ENCODE data around the gene RBM33. TPM values are rescaled to one million over a fixed set of nuclear protein-coding genes. Genes with fewer than 3 reads are reported as not detected.

Gene RBM33
- total and polyA plus RNA-seq, 10 of the 15 experiments (the other 5 are each of a cell fraction or from before 2014, with no cell fraction given), result 4.7 to 67.2 (median 24.3) TPM

DNA sequence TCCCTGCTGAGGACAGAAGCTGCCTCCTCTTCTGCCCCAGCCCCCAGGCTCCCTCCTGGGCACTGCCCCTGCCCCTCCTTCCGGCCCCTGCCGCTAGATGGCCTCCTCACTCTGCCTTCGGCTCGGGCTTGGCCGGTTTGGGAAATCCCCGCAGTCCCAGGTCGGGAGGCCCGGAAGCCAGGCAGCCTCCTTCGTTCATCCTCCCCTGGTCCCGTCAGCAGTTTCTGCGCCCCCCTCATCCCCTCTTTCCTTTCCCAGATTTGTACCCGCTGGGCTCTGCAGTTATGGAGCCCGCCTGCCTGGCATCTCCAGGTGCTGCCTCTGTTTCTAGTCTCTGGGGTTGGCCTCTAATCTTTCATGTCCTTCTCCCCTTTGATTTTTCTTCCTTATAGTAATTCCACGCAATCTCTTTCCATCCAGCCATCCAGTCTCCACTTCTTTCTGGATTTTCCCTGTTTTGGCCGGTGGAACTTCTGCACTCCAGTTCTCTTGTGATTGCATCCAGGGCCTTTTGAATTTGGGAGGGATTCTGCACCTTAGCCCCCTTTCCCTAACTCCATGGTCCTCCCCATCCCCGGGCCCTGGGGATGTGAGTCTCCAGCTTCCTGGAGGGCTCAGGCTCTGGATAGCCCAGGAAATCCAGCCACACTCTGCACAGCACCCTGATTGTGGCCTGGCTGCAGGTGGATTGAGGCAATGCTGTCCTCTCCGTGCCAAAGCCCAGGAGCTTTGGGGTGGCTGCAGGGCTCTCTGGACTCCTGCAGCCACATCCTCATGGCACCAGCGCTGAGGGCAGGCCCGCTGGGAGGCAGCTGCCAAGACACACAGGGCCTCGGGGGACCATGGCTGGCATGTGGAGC lies 171.1 kb downstream of the RBM33 start:
- FAIRE-seq (no peak), ATAC-seq (peak; percentile 99), DNase-seq (ENCODE audit: low read depth, low spot score) (no peak)
- Histone ChIP-seq H3K79me2 (ENCODE audit: control insufficient read depth, insufficient read depth, low read length) (no peaks in the 10 kb centered on the region), H4K20me1 (ENCODE audit: control insufficient read depth, insufficient read depth) (no peaks in the 10 kb centered on the region), H3K9ac (ENCODE audit: control insufficient read depth, insufficient read depth, low read length) (no peak overlapping the region), H3K27me3 (replicated peaks in 1 of 2; ENCODE audit: control insufficient read depth in 2 of 2, insufficient read depth in 2 of 2, low read length in 1 of 2) (peaks cover 6 to 8% of the 10 kb centered on the region in 2 experiments), H3K4me2 (ENCODE audit: control insufficient read depth, insufficient read depth) (peak overlapping the region; percentile 11; the same call in 1 of the 2 replicates), H3K4me1 (ENCODE audit: control insufficient read depth, insufficient read depth, low read length) (no peaks in the 10 kb centered on the region), H2AFZ (ENCODE audit: control insufficient read depth, low read depth, low read length) (peak overlapping the region; percentile 16), H3K9me3 (replicated peaks; ENCODE audit: control insufficient read depth, insufficient read depth, low read length) (no peaks in the 10 kb centered on the region; the same call in 2 of the 3 replicates), H3K27ac (ENCODE audit: control insufficient read depth, insufficient read depth) (no peak overlapping the region), H3K4me3 (no peak overlapping the region), H3K36me3 (ENCODE audit: control insufficient read depth in 2 of 2, insufficient read depth in 2 of 2, low read length in 1 of 2) (no peaks in the 10 kb centered on the region)
- ChIA-PET SMC1A (ENCODE audit: uncharacterized antibody, unreplicated experiment) (interaction anchor here (0.6 to 1.0 kb wide), 2 partner anchors 657 to 1136 kb away, joined by 3 to 5 read pairs; no protein-coding TSS in a partner anchor), RAD21 (ENCODE audit: unreplicated experiment) (no interaction called here), CTCF (interaction anchor here (0.6 to 1.6 kb wide), 5 partner anchors 113 to 1658 kb away, joined by 3 to 8 read pairs (median 3); no protein-coding TSS in a partner anchor), POLR2A (no interaction called here)
- intact Hi-C loops (cut with micrococcal nuclease; ENCODE audit: unreplicated experiment) (loop anchor here (1.0 to 10.0 kb wide), 4 partner anchors 339 to 1001 kb away; partner anchors contain the start of gene RNF32), in situ Hi-C loops (cut with MboI) (loop anchor here (5.0 to 25.0 kb wide), 3 partner anchors 657 to 1447 kb away; no protein-coding TSS in a partner anchor)
- BruUV-seq (replicated peaks), result no TSS peak
- 13% methylated on average over 19 of the region's 20 CpGs for WGBS (ENCODE audit: insufficient coverage, insufficient replicate concordance, low lambda C conversion rate, missing lambda C conversion rate)
- peak in 1 of 2 experiments; percentile 30; a peak in 1 of 4 replicates for TF ChIP-seq BHLHE40 (IDR thresholded peaks at IDR 0.05; ENCODE audit: borderline replicate concordance in 1 of 2, low read depth in 2 of 2, low read length in 1 of 2)
- 0 out of 2 replicates have a peak, but pooled peaks have one; percentile 26 for TF ChIP-seq NBN (IDR thresholded peaks at IDR 0.05)
- TF ChIP-seq MEF2A (IDR thresholded peaks at IDR 0.05; ENCODE audit: insufficient read depth, low read depth, low read length), result no peak
- TF ChIP-seq RELA (IDR thresholded peaks at IDR 0.05; ENCODE audit: borderline replicate concordance, partially characterized antibody), result peak; percentile 95
- TF ChIP-seq GABPA (IDR thresholded peaks at IDR 0.05; ENCODE audit: low read depth), result no peak
- peak; percentile 67 for TF ChIP-seq YY1 (IDR thresholded peaks at IDR 0.05; ENCODE audit: low read depth, low read length)
- peak; percentile 24 for TF ChIP-seq SP1 (IDR thresholded peaks at IDR 0.05; ENCODE audit: low read depth, low read length)
- peak; percentile 33; the same call in 1 of the 2 replicates for TF ChIP-seq SMARCA5 (IDR thresholded peaks at IDR 0.05)
- TF ChIP-seq CTCF (IDR thresholded peaks at IDR 0.05 in 2 of 3, conservative IDR thresholded peaks at IDR 0.05 in 1 of 3; ENCODE audit: control insufficient read depth in 2 of 3, extremely low read depth in 1 of 3, insufficient read depth in 1 of 3, low read depth in 3 of 3, low read length in 3 of 3), result peak; percentile 79 to 97 (median 96); a peak in 5 of 6 replicates
- no peak for TF ChIP-seq CHD4 (IDR thresholded peaks at IDR 0.05)
- TF ChIP-seq RAD21 (IDR thresholded peaks at IDR 0.05; ENCODE audit: insufficient read depth, low read depth, low read length), result peak; percentile 97
- TF ChIP-seq SPI1 (IDR thresholded peaks at IDR 0.05; ENCODE audit: borderline replicate concordance, insufficient read depth, low read depth, low read length), result no peak
- TF ChIP-seq ZSCAN29 (IDR thresholded peaks at IDR 0.05), result no peak
- TF ChIP-seq, protein P1, sequence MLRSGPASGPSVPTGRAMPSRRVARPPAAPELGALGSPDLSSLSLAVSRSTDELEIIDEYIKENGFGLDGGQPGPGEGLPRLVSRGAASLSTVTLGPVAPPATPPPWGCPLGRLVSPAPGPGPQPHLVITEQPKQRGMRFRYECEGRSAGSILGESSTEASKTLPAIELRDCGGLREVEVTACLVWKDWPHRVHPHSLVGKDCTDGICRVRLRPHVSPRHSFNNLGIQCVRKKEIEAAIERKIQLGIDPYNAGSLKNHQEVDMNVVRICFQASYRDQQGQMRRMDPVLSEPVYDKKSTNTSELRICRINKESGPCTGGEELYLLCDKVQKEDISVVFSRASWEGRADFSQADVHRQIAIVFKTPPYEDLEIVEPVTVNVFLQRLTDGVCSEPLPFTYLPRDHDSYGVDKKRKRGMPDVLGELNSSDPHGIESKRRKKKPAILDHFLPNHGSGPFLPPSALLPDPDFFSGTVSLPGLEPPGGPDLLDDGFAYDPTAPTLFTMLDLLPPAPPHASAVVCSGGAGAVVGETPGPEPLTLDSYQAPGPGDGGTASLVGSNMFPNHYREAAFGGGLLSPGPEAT (IDR thresholded peaks at IDR 0.05; ENCODE audit: low read depth), result 0 out of 2 replicates have a peak, but pooled peaks have one; percentile 49
- TF ChIP-seq, protein P2, sequence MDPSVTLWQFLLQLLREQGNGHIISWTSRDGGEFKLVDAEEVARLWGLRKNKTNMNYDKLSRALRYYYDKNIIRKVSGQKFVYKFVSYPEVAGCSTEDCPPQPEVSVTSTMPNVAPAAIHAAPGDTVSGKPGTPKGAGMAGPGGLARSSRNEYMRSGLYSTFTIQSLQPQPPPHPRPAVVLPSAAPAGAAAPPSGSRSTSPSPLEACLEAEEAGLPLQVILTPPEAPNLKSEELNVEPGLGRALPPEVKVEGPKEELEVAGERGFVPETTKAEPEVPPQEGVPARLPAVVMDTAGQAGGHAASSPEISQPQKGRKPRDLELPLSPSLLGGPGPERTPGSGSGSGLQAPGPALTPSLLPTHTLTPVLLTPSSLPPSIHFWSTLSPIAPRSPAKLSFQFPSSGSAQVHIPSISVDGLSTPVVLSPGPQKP (IDR thresholded peaks at IDR 0.05; ENCODE audit: low read depth, low read length), result peak; percentile 51; the same call in 1 of the 2 replicates
- peak; percentile 75 for TF ChIP-seq SMC3 (IDR thresholded peaks at IDR 0.05; ENCODE audit: borderline replicate concordance, low read length)
- TF ChIP-seq IKZF1 (conservative IDR thresholded peaks at IDR 0.05), result peak; percentile 28; the same call in 1 of the 2 replicates
